GM18858 (cell line): ENCODE data around the gene GLI3.
"Not testable (repeated sequence)": the region's sequence is repeated elsewhere in the genome, so short reads cannot be mapped to it uniquely, and the experiment has no call there.

ENCODE experiments used
- ATAC-seq: cut with Tn5 transposase; IDR thresholded peaks from one replicate; pipeline ENCODE4 v1.9.1; 2021; ENCODE audit not compliant: unreplicated experiment

Gene GLI3

DNA sequence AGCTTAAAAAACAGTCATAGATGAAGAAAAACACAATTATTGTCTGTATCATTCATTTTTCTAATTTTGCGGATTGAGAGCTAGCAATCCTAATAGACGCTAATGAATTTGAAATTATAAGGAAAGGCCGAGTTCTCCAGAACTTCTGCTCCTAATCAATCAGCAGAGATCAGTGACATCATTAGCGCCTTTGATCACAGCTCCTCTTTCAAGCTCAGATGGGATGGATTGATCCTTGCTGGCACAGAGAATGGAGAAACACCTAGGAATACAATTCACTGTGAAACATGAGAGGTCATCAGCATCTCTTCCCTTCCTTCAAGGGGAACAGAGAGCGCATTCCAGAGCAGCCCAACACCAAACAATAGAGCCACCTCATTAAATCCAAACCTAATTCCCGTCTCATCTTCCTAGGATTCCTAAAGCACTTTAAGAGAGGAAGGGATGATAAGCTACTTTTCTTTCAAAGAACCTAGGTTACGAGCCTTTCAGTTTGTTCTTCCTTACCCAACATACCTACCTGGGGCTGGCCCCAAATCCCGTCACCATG is 24.4 kb downstream of the GLI3 start:
- no peak for ATAC-seq

DNA sequence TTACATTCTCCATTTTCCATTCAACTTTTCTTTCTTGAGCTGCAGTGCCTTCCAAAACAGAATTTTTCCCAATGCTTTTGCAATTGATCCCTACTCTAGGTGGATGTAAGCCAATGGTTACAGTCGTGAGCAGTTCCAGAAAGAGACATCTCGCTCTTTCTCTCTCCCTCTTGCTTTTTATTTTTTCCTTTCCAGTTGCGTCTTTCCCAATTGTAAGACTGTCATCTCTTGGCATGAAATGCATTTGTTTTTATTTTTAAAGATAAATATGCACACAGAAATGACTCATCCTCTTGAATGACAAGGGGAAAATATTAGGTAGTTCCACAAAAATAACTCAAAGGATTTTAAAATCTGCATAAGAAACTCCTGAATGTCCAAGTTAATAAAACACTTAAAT is 25.1 kb downstream of the GLI3 start:
- ATAC-seq = no peak

DNA sequence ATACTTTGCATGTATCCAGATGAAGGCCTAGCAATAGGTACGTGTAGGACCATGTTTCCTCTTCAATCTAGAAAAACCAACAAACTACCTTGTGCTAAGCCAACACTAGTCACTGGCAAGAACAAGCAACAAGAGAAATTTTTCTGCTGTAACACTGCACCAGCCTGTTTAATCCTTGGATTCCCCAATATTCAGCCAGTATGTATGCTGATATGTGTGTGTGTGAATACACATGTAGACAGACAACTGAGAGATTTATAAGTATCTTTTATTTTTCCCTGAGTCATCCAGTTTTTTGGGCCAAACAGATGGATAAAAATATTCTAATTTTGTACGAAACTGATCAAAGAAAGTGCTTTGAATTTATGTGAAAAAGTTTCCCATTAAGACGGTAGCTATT is 26.2 kb downstream of the GLI3 start:
- no peak for ATAC-seq

GRCh38 chr7:42210333-42210732 is 26.7 kb downstream of the GLI3 start:
- no peak for ATAC-seq

GRCh38 chr7:42209085-42209484 is 27.9 kb downstream of the GLI3 start:
- ATAC-seq = not testable (repeated sequence)

DNA sequence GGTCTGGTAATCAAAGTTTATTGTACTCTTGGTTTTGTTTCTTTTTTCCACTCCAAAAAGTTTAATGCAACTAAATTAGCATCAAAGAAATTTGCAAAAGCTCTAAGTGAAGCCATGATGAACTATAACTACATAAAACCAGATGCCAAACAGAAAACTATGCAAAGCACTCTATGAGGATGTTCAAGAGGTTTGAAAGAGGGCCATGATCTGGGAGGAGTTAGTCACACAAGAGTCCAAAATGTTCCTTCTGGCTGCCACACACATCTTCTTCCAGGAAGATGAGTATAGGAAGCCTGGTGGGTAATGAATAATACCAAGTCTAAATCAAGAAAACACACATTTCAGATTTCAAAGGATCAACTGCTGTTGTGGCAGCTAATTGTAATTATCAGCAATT is 28.4 kb downstream of the GLI3 start:
- ATAC-seq = no peak

DNA sequence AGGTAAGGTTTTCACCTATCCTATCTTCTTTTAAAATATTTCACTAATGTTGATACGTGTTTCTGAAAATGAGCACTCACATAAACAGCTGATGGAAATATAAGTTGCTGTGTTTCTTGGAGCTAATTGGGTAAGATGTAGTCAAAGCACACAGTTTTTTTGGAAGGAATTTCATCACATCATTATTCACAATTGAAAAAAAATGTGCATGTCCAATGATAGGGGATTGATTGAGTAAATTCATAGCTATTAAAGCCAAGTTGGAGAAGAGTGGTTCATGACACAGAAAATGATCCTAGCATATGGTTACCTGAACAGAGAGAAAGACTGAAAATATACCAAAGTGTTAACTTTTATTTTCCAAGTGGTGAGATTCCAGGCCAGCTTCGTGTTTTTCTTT is 29.6 kb downstream of the GLI3 start:
- no peak for ATAC-seq

DNA sequence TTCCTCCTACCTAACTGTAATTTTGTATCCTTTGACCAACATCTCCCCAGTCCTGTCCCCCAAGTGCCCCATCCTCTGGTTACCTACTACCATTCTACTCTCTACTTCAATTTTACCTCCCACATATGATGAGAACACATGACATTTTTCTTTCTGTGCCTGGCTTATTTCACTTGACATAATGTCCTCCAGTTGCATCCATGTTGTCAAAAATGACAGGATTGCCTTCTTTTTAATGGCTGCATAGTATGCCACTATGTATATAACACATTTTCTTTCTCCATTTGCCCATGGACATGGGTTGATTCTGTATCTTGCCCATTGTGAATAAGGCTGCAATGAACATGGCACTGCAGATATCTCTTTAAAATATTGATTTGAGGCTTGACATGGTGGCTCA is 33.7 kb downstream of the GLI3 start:
- no peak for ATAC-seq

DNA sequence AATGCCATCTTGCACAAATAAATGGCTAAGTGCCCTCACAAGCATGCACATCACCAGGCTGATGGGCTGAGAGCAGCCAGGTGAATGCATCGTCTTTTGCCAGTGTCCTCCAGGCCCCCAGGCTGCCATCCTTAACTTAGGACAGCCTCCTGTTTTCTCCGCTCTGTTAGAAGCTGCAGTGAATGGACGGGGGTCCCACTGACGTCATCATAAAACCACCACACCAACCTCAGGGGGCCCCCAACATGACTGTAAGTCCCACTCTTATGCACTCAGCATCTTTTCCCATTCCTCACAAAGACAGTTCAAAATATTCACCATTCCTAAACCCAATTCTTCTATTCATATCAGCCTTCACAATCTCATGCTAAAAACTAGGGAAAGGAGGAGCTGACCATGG is 34.4 kb downstream of the GLI3 start:
- ATAC-seq = no peak

GRCh38 chr7:42198974-42199668 is 37.9 kb downstream of the GLI3 start:
- ATAC-seq = no peak

DNA sequence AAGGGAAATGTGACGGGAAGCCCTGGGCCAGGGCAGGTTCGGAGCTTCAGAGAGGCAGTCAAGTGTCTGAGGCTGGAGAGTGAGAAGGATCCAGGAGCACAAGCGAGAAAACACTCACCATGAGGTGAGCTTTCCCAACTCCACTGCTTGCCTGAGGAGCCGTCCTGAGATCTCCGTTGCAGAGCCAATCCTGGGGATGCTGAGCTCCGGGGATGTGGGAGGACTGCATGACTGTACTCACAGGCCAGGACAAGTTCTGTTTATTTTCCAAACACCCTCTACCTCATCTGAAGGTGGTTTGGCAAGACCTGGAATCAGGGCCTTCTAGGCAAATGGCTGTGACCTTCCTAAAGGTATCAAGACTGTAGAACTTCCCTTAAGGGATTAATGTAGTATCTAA is 38.7 kb downstream of the GLI3 start:
- no peak for ATAC-seq

DNA sequence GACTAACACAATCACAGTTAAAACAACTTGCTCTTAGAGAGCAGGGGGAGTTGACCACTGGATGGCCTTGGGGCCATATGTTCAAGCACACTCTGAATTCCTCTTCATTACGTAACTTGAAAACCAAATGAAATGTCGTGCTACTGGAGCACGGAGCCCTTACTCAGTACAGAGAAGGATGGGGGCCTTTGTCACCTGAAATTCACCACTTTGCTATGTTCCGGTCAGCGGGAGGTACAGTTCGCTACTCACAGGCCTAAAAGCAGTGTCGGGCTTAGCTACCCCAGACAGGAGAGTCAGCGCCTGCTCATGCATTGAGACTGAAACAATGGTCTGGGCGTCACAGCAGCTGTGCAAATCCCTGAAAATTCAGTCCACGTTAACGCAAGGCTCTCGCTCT is 39.6 kb downstream of the GLI3 start:
- ATAC-seq = no peak

DNA sequence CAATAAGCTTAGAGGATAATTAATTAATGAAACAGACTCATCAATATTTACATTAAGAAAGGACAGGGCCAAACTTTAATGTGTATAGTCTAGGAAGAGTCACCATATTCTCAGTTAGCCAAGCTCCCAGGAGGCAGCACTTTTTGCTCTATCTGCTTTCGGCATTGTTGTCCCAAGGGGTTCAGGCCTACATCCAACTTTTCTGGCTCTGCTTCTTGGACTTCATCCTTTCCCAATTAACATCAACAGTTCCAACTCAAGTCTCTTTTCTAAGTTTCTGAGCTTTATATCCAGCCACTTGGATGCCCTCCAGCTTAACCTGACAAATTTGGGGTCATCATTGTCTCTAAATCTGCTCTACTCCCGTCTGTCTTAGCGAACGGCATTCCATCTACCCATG is 42.8 kb downstream of the GLI3 start:
- no peak for ATAC-seq

DNA sequence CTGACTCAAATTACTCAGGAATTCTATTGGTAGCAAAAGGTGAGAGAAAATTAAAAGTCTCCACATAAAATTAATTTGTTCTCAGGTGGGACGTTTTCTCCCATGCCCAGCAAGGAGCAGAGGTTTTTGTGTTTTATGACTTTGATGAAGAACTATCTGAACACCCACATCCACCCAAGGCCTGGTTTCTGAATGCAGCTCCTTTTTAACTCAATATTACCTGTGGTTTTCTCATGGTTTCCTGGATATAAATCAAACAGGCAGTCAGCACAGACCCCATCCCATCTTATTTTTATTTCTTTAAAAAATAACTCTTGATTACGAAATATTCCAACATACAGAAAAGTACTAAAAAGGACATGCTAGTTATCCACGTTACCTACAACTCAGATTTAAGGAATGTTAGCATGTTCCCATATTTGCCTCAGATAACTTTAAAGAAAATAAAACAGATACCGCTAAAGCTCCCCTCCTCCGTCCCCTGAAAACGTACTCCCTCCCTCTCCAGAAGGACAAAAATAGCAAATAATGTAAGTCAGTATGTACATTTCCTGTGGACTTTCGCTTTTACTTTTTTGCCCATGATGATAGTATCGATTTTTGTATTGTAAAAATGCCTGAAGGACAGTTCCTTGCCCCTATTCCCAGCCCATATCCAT is 43.4 kb downstream of the GLI3 start:
- ATAC-seq = no peak

DNA sequence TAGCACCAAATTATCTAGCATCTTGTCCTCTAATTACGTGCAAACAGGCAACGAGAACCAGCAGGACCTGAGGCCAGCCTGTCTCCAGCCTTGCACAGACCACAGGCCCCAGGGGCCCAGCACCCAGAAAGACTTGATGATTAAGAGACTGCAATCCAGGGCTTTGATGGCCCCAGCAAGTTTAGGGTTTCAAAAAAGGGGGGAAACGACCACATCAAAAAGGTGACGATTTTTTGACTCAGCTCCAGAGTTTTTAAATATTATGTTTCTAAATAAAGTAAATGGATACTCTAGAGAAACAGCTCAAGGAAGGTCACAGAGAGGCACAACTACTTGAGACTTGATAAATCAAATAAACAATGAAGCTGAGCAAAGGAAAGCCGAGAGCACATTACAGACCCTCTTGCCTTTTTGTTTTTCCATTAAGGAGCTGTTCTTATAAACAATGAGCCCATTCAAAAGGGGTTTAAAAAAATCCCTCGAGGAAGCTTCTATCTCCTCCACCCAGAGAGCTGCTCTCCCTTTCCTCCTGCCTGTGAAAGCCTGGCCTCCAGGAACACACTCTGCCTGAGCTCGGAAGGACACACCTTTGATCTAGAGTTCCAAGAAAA is 44.1 kb downstream of the GLI3 start:
- no peak for ATAC-seq

DNA sequence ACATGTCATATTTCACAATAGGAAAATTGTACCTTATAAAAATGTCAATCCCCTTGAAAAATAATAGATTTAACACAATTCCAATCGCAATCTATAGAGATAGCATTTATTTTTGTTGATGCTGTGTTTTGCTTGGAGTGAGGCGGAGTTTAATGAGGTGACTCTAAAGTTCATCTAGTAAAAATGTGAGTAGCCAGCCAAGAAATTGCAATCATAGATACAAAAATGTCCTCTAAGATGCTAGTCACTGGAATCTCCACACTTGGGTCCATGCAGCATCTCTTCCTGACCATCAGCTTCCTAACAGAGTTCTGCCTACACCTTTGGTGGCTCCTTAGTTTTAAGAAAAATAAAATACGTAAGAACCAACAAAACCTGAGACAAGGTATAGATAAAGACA is 44.9 kb downstream of the GLI3 start:
- no peak for ATAC-seq

DNA sequence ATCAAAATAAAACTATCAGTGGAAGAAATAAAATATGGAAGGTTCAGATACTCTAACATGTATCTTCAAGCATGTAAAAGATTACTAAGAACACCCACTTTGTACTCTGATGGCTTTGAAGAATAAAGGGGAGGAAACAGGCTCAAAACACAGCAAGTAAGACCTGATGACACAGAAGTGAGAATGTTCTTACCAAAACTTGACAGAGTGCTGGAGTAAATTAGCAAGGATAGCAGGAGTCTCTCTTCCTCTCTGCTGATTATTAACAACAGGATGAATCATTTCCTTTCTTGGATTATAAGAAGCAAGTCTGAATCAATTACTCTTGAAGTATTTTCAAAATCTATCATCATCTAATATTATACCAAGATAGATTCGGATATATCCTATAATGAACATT is 47.5 kb downstream of the GLI3 start:
- no peak for ATAC-seq

- ATAC-seq = no peak
Measured at GRCh38 chr7:42186151-42186550, 50.9 kb downstream of the GLI3 start.

DNA sequence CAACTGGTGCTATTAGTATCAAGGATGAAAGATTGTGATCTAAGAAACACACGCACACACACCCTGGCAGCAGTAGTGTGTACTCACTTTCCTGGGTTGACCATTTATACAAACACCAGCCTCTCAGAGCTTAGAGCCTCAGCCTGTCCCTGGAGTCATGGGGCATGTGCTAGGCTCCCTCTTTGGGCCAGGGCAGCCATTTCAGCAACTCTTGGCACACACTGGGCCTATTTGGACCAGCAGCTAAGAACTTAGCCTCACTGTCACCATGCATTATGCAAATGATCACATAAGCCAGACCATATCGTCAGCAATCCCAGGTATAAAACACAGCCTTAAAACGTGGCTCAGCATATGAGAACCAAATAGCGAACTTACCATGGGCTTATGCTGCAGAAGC is 51.3 kb downstream of the GLI3 start:
- no peak for ATAC-seq

DNA sequence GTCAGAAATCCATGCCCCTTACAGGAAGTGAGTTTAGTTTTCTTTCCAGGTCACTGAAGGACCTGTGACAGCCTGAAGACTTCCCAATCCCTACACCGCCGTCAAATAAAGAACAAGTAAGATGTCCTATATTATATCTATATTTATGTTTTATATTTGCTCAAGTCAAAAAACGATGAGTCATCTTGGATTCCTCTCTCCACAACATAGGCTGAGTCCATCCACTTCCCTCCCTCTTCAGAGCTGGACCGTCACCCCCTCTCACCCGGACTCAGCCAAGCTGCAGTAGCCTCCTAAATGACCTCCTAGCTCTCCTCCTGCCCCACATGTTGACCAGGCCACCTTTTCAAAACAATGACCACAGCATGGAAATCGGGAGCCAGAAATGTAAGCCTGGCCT is 53.5 kb downstream of the GLI3 start:
- ATAC-seq = no peak

GRCh38 chr7:42181566-42181965 is 55.4 kb downstream of the GLI3 start:
- no peak for ATAC-seq

- ATAC-seq = no peak
Measured at GRCh38 chr7:42180806-42181205, 56.2 kb downstream of the GLI3 start.
